MCF 10A (cell line): ENCODE measurements around the gene PTPRK. TPM values are rescaled to one million over a fixed set of nuclear protein-coding genes. Genes with fewer than 3 reads are reported as not detected.

Source experiments
- BruUV-seq: library from RNA; stranded (reverse); fragments of 400-500 nt; replicated peaks from 2 replicates; lab custom pipeline; 2021; lab: Mats Ljungman, UMichigan
- CTCF ChIA-PET: fragments of 300-600 bp; sonication (Branson Sonifier 250); formaldehyde crosslinking; extraction: SDS; loops from one replicate; lab custom pipeline; 2021; ENCODE audit warnings: antibody characterized with exemption, inconsistent platforms; lab: Yijun Ruan, JAX
- POLR2A ChIA-PET: fragments of 300-600, 350-650 bp; sonication (Branson Sonifier 250); formaldehyde crosslinking; extraction: SDS; loops from one replicate; lab custom pipeline; 2020; ENCODE audit warnings: antibody characterized with exemption, inconsistent platforms; lab: Yijun Ruan, JAX
- DNase-seq: peaks from one replicate; pipeline ENCODE4 v3.0.0-alpha.2; 2018; ENCODE audit not compliant: unreplicated experiment
- H3K27ac Mint-ChIP-seq: one replicate; pipeline ENCODE4 v1.8.0; 2022; ENCODE audit warnings: mild to moderate bottlenecking, low read depth, mixed read lengths; ENCODE audit not compliant: unreplicated experiment
- H3K27me3 Mint-ChIP-seq: one replicate; pipeline ENCODE4 v1.8.0; 2022; ENCODE audit warnings: mixed read lengths; ENCODE audit not compliant: insufficient read depth, unreplicated experiment
- H3K36me3 Mint-ChIP-seq: one replicate; pipeline ENCODE4 v1.8.0; 2022; ENCODE audit warnings: mild to moderate bottlenecking, moderate library complexity, mixed read lengths; ENCODE audit not compliant: insufficient read depth, unreplicated experiment
- H3K4me1 Mint-ChIP-seq: one replicate; pipeline ENCODE4 v1.8.0; 2022; ENCODE audit warnings: mixed read lengths; ENCODE audit not compliant: insufficient read depth, unreplicated experiment
- H3K4me3 Mint-ChIP-seq: one replicate; pipeline ENCODE4 v1.8.0; 2022; ENCODE audit warnings: mild to moderate bottlenecking, moderate library complexity, mixed read lengths; ENCODE audit not compliant: unreplicated experiment
- H3K9me3 Mint-ChIP-seq: one replicate; pipeline ENCODE4 v1.8.0; 2022; ENCODE audit warnings: mixed read lengths; ENCODE audit not compliant: unreplicated experiment
- CTCF ChIP-seq: fragments of 200-600 bp; IDR thresholded peaks from one replicate; pipeline ENCODE4 v1.8.0; 2022; ENCODE audit warnings: antibody characterized with exemption, mild to moderate bottlenecking; ENCODE audit not compliant: unreplicated experiment
- intact Hi-C: fragments of 100-400 bp; cut with micrococcal nuclease; formaldehyde crosslinking; loops from 2 replicates; pipeline ENCODE4 v1.14.1; 2022
- total RNA-seq: library from RNA; stranded (reverse); gene quantifications from 2 replicates; pipeline ENCODE4 v1.2.3, GENCODE V29; 2022

Gene PTPRK
- total RNA-seq, 1 experiment from 2014 or later = 50.2 TPM

- no peak for TF ChIP-seq CTCF
- intact Hi-C loops = no loop called here
- H3K27ac Mint-ChIP-seq = no peak overlapping the region
- peaks cover 7% of the 10 kb centered on the region for H3K4me1 Mint-ChIP-seq
- no peaks in the 10 kb centered on the region for H3K27me3 Mint-ChIP-seq
- DNase-seq = no peak
- no peak overlapping the region for H3K4me3 Mint-ChIP-seq
- peaks cover 4% of the 10 kb centered on the region for H3K36me3 Mint-ChIP-seq
- BruUV-seq = no TSS peak
- POLR2A ChIA-PET = no interaction called here
- H3K9me3 Mint-ChIP-seq = no peaks in the 10 kb centered on the region
- CTCF ChIA-PET = no interaction called here
These were observed 175.1 kb downstream of the PTPRK start for GRCh38 chr6:128345278-128345677.

GRCh38 chr6:128343706-128344105 lies 176.7 kb downstream of the PTPRK start:
- Mint-ChIP-seq H3K27me3 (no peaks in the 10 kb centered on the region), H3K9me3 (no peaks in the 10 kb centered on the region), H3K36me3 (peaks cover 4% of the 10 kb centered on the region), H3K4me3 (no peak overlapping the region), H3K4me1 (no peaks in the 10 kb centered on the region), H3K27ac (no peak overlapping the region)
- ChIA-PET CTCF (no interaction called here), POLR2A (no interaction called here)
- TF ChIP-seq CTCF = no peak
- intact Hi-C loops = no loop called here
- DNase-seq = no peak
- BruUV-seq = no TSS peak

GRCh38 chr6:128339635-128340450 lies 180.6 kb downstream of the PTPRK start:
- peaks cover 4% of the 10 kb centered on the region for H3K36me3 Mint-ChIP-seq
- H3K27me3 Mint-ChIP-seq = no peaks in the 10 kb centered on the region
- no peaks in the 10 kb centered on the region for H3K4me1 Mint-ChIP-seq
- POLR2A ChIA-PET = no interaction called here
- intact Hi-C loops = no loop called here
- DNase-seq = no peak
- no TSS peak for BruUV-seq
- no peaks in the 10 kb centered on the region for H3K9me3 Mint-ChIP-seq
- CTCF ChIA-PET = interaction anchor here (0.6 to 1.0 kb wide), 3 partner anchors 32 to 274 kb away, joined by 3 to 4 read pairs (median 3); no protein-coding TSS in a partner anchor
- TF ChIP-seq CTCF = no peak
- no peak overlapping the region for H3K27ac Mint-ChIP-seq
- no peak overlapping the region for H3K4me3 Mint-ChIP-seq

GRCh38 chr6:128337619-128338018 lies 182.8 kb downstream of the PTPRK start:
- Mint-ChIP-seq H3K27me3 (no peaks in the 10 kb centered on the region), H3K27ac (no peak overlapping the region), H3K4me3 (no peak overlapping the region), H3K36me3 (no peaks in the 10 kb centered on the region), H3K9me3 (no peaks in the 10 kb centered on the region), H3K4me1 (no peaks in the 10 kb centered on the region)
- DNase-seq = no peak
- CTCF ChIA-PET = interaction anchor here (0.8 kb wide), 1 partner anchor 182 kb away, joined by 3 read pairs; the partner anchor contains the start of gene PTPRK
- no TSS peak for BruUV-seq
- no peak for TF ChIP-seq CTCF
- POLR2A ChIA-PET = interaction anchor here (0.6 kb wide), 1 partner anchor 441 kb away, joined by 3 read pairs; no protein-coding TSS in a partner anchor
- intact Hi-C loops = no loop called here
